Thoracic aorta (tissue), 2 donors: Measurements from ENCODE around the gene PLK5. TPM values are rescaled to one million over a fixed set of nuclear protein-coding genes. Genes with fewer than 3 reads are reported as not detected.

Experiments used
- ATAC-seq: fragments of 150-250 bp; one replicate; pipeline ENCODE4 v1.8.0; 2017; ENCODE audit warnings: low read depth; ENCODE audit not compliant: insufficient number of reproducible peaks, low FRiP score
- DNase-seq: peaks from one replicate; pipeline ENCODE4 v3.0.0-alpha.2; 2020; ENCODE audit warnings: low spot score
- H3K27ac ChIP-seq, 2 donors: fragments of 200-600 bp; sonication (generic); 1 replicate in 1 of 2; 2 replicates in 1 of 2; pipeline ENCODE4 v1.5.1; 2016; ENCODE audit warnings: mild to moderate bottlenecking in 2 of 2, moderate library complexity in 2 of 2
- H3K27me3 ChIP-seq: fragments of 200-600 bp; sonication (generic); replicated peaks from 2 replicates; pipeline ENCODE4 v1.6.0; 2016; ENCODE audit warnings: mild to moderate bottlenecking; ENCODE audit not compliant: insufficient read depth
- H3K36me3 ChIP-seq: fragments of 200-600 bp; sonication (generic); one replicate; pipeline ENCODE4 v1.5.1; 2016
- H3K4me1 ChIP-seq, 2 donors: fragments of 200-600 bp; sonication (generic); 1 replicate in 1 of 2; 2 replicates in 1 of 2; pipeline versions ENCODE4 v1.5.1 to v1.6.0; 2016; ENCODE audit warnings: low read depth in 2 of 2, mild to moderate bottlenecking in 1 of 2; ENCODE audit not compliant: control insufficient read depth in 1 of 2
- H3K4me3 ChIP-seq: fragments of 200-600 bp; sonication (generic); 2 replicates; pipeline ENCODE4 v1.5.1; 2016; ENCODE audit warnings: mild to moderate bottlenecking
- H3K9me3 ChIP-seq: fragments of 200-600 bp; sonication (generic); 2 replicates; pipeline ENCODE4 v1.5.1; 2016
- CTCF ChIP-seq: fragments of 200-600 bp; sonication (generic); IDR thresholded peaks from one replicate; pipeline ENCODE4 v1.5.1; 2019; ENCODE audit warnings: antibody characterized with exemption
- total RNA-seq, 2 donors: library from RNA; depleted of rRNA; stranded (reverse); fragments of >200 nt; gene quantifications; one replicate each; pipeline versions ENCODE4 v1.1.0 to v1.2.3, GENCODE V29; 2016

PLK5 gene
- total RNA-seq, 2 donors from 2014 or later: not detected

- no peaks in the 10 kb centered on the region for H3K4me1 ChIP-seq
- H3K36me3 ChIP-seq: no peaks in the 10 kb centered on the region
- DNase-seq (no peak), ATAC-seq (no peak)
- H3K27me3 ChIP-seq: no peaks in the 10 kb centered on the region
- no peak for TF ChIP-seq CTCF
- no peak overlapping the region for H3K27ac ChIP-seq
- H3K4me3 ChIP-seq: no peak overlapping the region
- H3K9me3 ChIP-seq: no peaks in the 10 kb centered on the region
These were observed 25.6 kb downstream of the PLK5 start for GRCh38 chr19:1549332-1549945.

GRCh38 chr19:1551068-1552040 is 27.5 kb downstream of the PLK5 start:
- Histone ChIP-seq H3K27ac (no peak overlapping the region), H3K4me3 (no peak overlapping the region), H3K36me3 (no peaks in the 10 kb centered on the region), H3K27me3 (no peaks in the 10 kb centered on the region), H3K4me1 (no peaks in the 10 kb centered on the region), H3K9me3 (no peaks in the 10 kb centered on the region)
- TF ChIP-seq CTCF: no peak
- DNase-seq (no peak), ATAC-seq (no peak)

- H3K4me1 ChIP-seq: no peaks in the 10 kb centered on the region
- H3K9me3 ChIP-seq: no peaks in the 10 kb centered on the region
These were observed 29.5 kb downstream of the PLK5 start for GRCh38 chr19:1553415-1553814.

GRCh38 chr19:1554968-1555367 is 31.1 kb downstream of the PLK5 start:
- no peaks in the 10 kb centered on the region for H3K36me3 ChIP-seq
- H3K4me3 ChIP-seq: no peak overlapping the region
- TF ChIP-seq CTCF: no peak
- ATAC-seq (no peak), DNase-seq (no peak)
- H3K9me3 ChIP-seq: no peaks in the 10 kb centered on the region
- H3K27me3 ChIP-seq: no peaks in the 10 kb centered on the region
- H3K4me1 ChIP-seq: no peaks in the 10 kb centered on the region
- no peak overlapping the region for H3K27ac ChIP-seq

More at GRCh38 chr19:1553415-1553814, 29.5 kb downstream of the PLK5 start:
- no peak overlapping the region for H3K27ac ChIP-seq
- DNase-seq (no peak), ATAC-seq (no peak)
- no peak overlapping the region for H3K4me3 ChIP-seq
- H3K36me3 ChIP-seq: no peaks in the 10 kb centered on the region
- no peaks in the 10 kb centered on the region for H3K27me3 ChIP-seq
- no peak for TF ChIP-seq CTCF
